CD4-positive, alpha-beta T cell (primary cell): ENCODE results near the gene HK1. TPM values are rescaled to one million over a fixed set of nuclear protein-coding genes. Genes with fewer than 3 reads are reported as not detected.
"Not testable (repeated sequence)": the region's sequence is repeated elsewhere in the genome, so short reads cannot be mapped to it uniquely, and the experiment has no call there.

ENCODE experiments used
- ATAC-seq: fragments of 200-7000 bp; cut with Tn5 transposase; one replicate; pipeline ENCODE4 v1.10.0; 2022; ENCODE audit warnings: mild to moderate bottlenecking; ENCODE audit not compliant: poor library complexity
- CTCF ChIA-PET: fragments of 350-600 bp; sonication (Branson Sonifier 250); formaldehyde crosslinking; loops from one replicate; lab custom pipeline; 2021; ENCODE audit warnings: antibody characterized with exemption, inconsistent platforms; lab: Charles Lee
- POLR2A ChIA-PET: fragments of 350-600 bp; sonication (Branson Sonifier 250); formaldehyde crosslinking; loops from one replicate; lab custom pipeline; 2021; ENCODE audit warnings: antibody characterized with exemption, inconsistent platforms; lab: Charles Lee
- DNase-seq, 14 experiments: peaks; one replicate each; pipeline ENCODE4 v3.0.0-alpha.2; 2013 to 2020; ENCODE audit warnings: mixed read lengths in 2 of 14
- H3K27ac ChIP-seq, 2 donors: one replicate each; pipeline versions ENCODE4 v1.5.1 to v1.7.0; 2013; ENCODE audit warnings: low read length in 2 of 2, low read depth in 1 of 2, mild to moderate bottlenecking in 1 of 2
- H3K27me3 ChIP-seq, 2 experiments: 1 replicate in 1 of 2; 2 replicates in 1 of 2; pipeline versions ENCODE4 v1.6.1 to v1.7.0; 2013; ENCODE audit warnings: low read length in 2 of 2, control low read depth in 1 of 2, mild to moderate bottlenecking in 1 of 2, moderate library complexity in 1 of 2; ENCODE audit not compliant: insufficient read depth in 2 of 2, control insufficient read depth in 1 of 2
- H3K36me3 ChIP-seq: one replicate; pipeline ENCODE4 v1.6.1; 2013; ENCODE audit warnings: low read length, control low read depth; ENCODE audit not compliant: insufficient read depth
- H3K4me1 ChIP-seq: one replicate; pipeline ENCODE4 v1.6.1; 2013; ENCODE audit warnings: low read length, control low read depth; ENCODE audit not compliant: insufficient read depth
- H3K4me3 ChIP-seq: one replicate; pipeline ENCODE4 v1.5.1; 2013; ENCODE audit warnings: mild to moderate bottlenecking, low read length, moderate library complexity
- H3K9me3 ChIP-seq, 2 experiments: 1 replicate in 1 of 2; 2 replicates in 1 of 2; pipeline versions ENCODE4 v1.6.1 to v1.7.0; 2013; ENCODE audit warnings: low read length in 2 of 2, mild to moderate bottlenecking in 2 of 2, control low read depth in 1 of 2, moderate library complexity in 1 of 2; ENCODE audit not compliant: control insufficient read depth in 1 of 2, insufficient read depth in 1 of 2
- H3K27ac Mint-ChIP-seq: one replicate; pipeline ENCODE4 v1.8.0; 2020; ENCODE audit warnings: mixed read lengths
- H3K27me3 Mint-ChIP-seq: one replicate; pipeline ENCODE4 v1.8.0; 2021; ENCODE audit warnings: mixed read lengths
- H3K36me3 Mint-ChIP-seq: one replicate; pipeline ENCODE4 v1.8.0; 2021; ENCODE audit warnings: low read depth, mixed read lengths
- H3K4me1 Mint-ChIP-seq: one replicate; pipeline ENCODE4 v1.8.0; 2021; ENCODE audit warnings: low read depth, mixed read lengths
- H3K4me3 Mint-ChIP-seq: one replicate; pipeline ENCODE4 v1.8.0; 2020; ENCODE audit warnings: mild to moderate bottlenecking, mixed read lengths
- H3K9me3 Mint-ChIP-seq: one replicate; pipeline ENCODE4 v1.8.0; 2020; ENCODE audit warnings: mixed read lengths
- CTCF ChIP-seq: fragments of 200-600 bp; IDR thresholded peaks from one replicate; pipeline ENCODE4 v1.8.0; 2022; ENCODE audit warnings: antibody characterized with exemption, mild to moderate bottlenecking
- intact Hi-C, 2 experiments: fragments of 100-400 bp; cut with DNase I in 1 of 2; cut with micrococcal nuclease in 1 of 2; formaldehyde crosslinking; loops; one replicate each; pipeline versions ENCODE4 v1.15.1 to v1.9.0; 2023 to 2025; cut with DNase I, micrococcal nuclease
- total RNA-seq, 174 experiments: library from RNA in 2 of 174; stranded (reverse) in 2 of 174; gene quantifications; one replicate each; pipeline ENCODE4 v1.2.3 and lab custom pipeline; 2021 to 2026

HK1 gene
- total RNA-seq, 2 experiments from 2014 or later, result 45.6 to 48.1 TPM

- Histone ChIP-seq H3K4me1 (no peaks in the 10 kb centered on the region), H3K4me3 (no peak overlapping the region), H3K9me3 (no peaks in the 10 kb centered on the region), H3K27ac (no peak overlapping the region), H3K27me3 (no peaks in the 10 kb centered on the region), H3K36me3 (peaks cover 26% of the 10 kb centered on the region)
- Mint-ChIP-seq H3K9me3 (no peaks in the 10 kb centered on the region), H3K36me3 (peaks cover 62% of the 10 kb centered on the region), H3K27ac (no peak overlapping the region), H3K4me3 (no peak overlapping the region), H3K27me3 (no peaks in the 10 kb centered on the region), H3K4me1 (no peaks in the 10 kb centered on the region)
- ChIA-PET POLR2A (no interaction called here), CTCF (no interaction called here)
- no peak for DNase-seq
- no peak for ATAC-seq
- TF ChIP-seq CTCF, result no peak
- intact Hi-C loops, result no loop called here
These were observed 28.3 kb upstream of the HK1 start for GRCh38 chr10:69250041-69250440.

- ATAC-seq, H3K4me3 ChIP-seq, H3K27ac Mint-ChIP-seq, H3K9me3 ChIP-seq, H3K4me1 ChIP-seq, DNase-seq, CTCF ChIA-PET, H3K27me3 ChIP-seq, H3K9me3 Mint-ChIP-seq, H3K4me1 Mint-ChIP-seq, H3K4me3 Mint-ChIP-seq, H3K27ac ChIP-seq, intact Hi-C loops, H3K27me3 Mint-ChIP-seq: not testable (repeated sequence)
- peaks cover 53% of the 10 kb centered on the region for H3K36me3 Mint-ChIP-seq
- POLR2A ChIA-PET, result interaction anchor here (0.6 kb wide), 1 partner anchor 20 kb away, joined by 4 read pairs; no protein-coding TSS in a partner anchor
- H3K36me3 ChIP-seq, result peaks cover 26% of the 10 kb centered on the region
These were observed 26.9 kb upstream of the HK1 start for GRCh38 chr10:69251417-69251816.

- H3K27ac ChIP-seq, result no peak overlapping the region
- no peak overlapping the region for H3K27ac Mint-ChIP-seq
- peaks cover 56% of the 10 kb centered on the region for H3K36me3 Mint-ChIP-seq
- H3K9me3 Mint-ChIP-seq, result no peaks in the 10 kb centered on the region
- no peak for ATAC-seq
- H3K4me1 ChIP-seq, result no peaks in the 10 kb centered on the region
- ChIA-PET CTCF (interaction anchor here (1.3 kb wide), 1 partner anchor 139 kb away, joined by 4 read pairs; no protein-coding TSS in a partner anchor), POLR2A (interaction anchor here (0.7 kb wide), 1 partner anchor 20 kb away, joined by 3 read pairs; no protein-coding TSS in a partner anchor)
- H3K4me3 ChIP-seq, result no peak overlapping the region
- H3K4me1 Mint-ChIP-seq, result no peaks in the 10 kb centered on the region
- H3K27me3 Mint-ChIP-seq, result no peaks in the 10 kb centered on the region
- no peaks in the 10 kb centered on the region for H3K27me3 ChIP-seq
- intact Hi-C loops, result no loop called here
- no peaks in the 10 kb centered on the region for H3K9me3 ChIP-seq
- DNase-seq, result no peak
- H3K36me3 ChIP-seq, result peaks cover 29% of the 10 kb centered on the region
- H3K4me3 Mint-ChIP-seq, result no peak overlapping the region
- TF ChIP-seq CTCF, result no peak
These were observed 25.1 kb upstream of the HK1 start for GRCh38 chr10:69253171-69253570.

GRCh38 chr10:69254877-69255276, 23.4 kb upstream of the HK1 start:
- Histone ChIP-seq H3K27ac (no peak overlapping the region), H3K4me3 (no peak overlapping the region), H3K27me3 (no peaks in the 10 kb centered on the region), H3K36me3 (peaks cover 28% of the 10 kb centered on the region), H3K4me1 (no peaks in the 10 kb centered on the region), H3K9me3 (no peaks in the 10 kb centered on the region)
- DNase-seq (no peak), ATAC-seq (no peak)
- Mint-ChIP-seq H3K27me3 (no peaks in the 10 kb centered on the region), H3K27ac (no peak overlapping the region), H3K4me3 (no peak overlapping the region), H3K4me1 (no peaks in the 10 kb centered on the region), H3K36me3 (peaks cover 54% of the 10 kb centered on the region), H3K9me3 (no peaks in the 10 kb centered on the region)
- CTCF ChIA-PET, result no interaction called here
- TF ChIP-seq CTCF, result no peak
- intact Hi-C loops, result no loop called here
- POLR2A ChIA-PET, result no interaction called here
